Trophoblast cell (in vitro differentiated cells and primary cell): Measurements from ENCODE around the gene GALNT1.
A peak's percentile ranks its signal among the peaks of the same experiment; 100 is the strongest.

Experiments used
- DNase-seq, 2 donors: peaks; one replicate each; pipeline ENCODE4 v3.0.0-alpha.2; 2016
- H2AFZ ChIP-seq: 2 replicates; pipeline ENCODE4 v1.6.1; 2013; ENCODE audit warnings: low read length, moderate library complexity, mild to moderate bottlenecking; ENCODE audit not compliant: insufficient read depth, poor library complexity
- H2AK5ac ChIP-seq: 2 replicates; pipeline ENCODE4 v1.6.1; 2013; ENCODE audit warnings: mild to moderate bottlenecking, low read length
- H2BK120ac ChIP-seq: 2 replicates; pipeline ENCODE4 v1.6.1; 2013; ENCODE audit warnings: low read length, mild to moderate bottlenecking, moderate library complexity; ENCODE audit not compliant: insufficient read depth, poor library complexity
- H2BK12ac ChIP-seq: 2 replicates; pipeline ENCODE4 v1.6.1; 2013; ENCODE audit warnings: mild to moderate bottlenecking, low read length, moderate library complexity
- H2BK5ac ChIP-seq: 2 replicates; pipeline ENCODE4 v1.6.1; 2013; ENCODE audit warnings: low read length, low read depth, moderate library complexity, mild to moderate bottlenecking; ENCODE audit not compliant: poor library complexity
- H3K14ac ChIP-seq: 2 replicates; pipeline ENCODE4 v1.6.1; 2013; ENCODE audit warnings: mild to moderate bottlenecking, low read length
- H3K18ac ChIP-seq: 2 replicates; pipeline ENCODE4 v1.6.1; 2013; ENCODE audit warnings: mild to moderate bottlenecking, low read length
- H3K23ac ChIP-seq: 2 replicates; pipeline ENCODE4 v1.6.1; 2013; ENCODE audit warnings: low read length
- H3K27ac ChIP-seq: 2 replicates; pipeline ENCODE4 v1.5.1; 2013; ENCODE audit warnings: low read depth, mild to moderate bottlenecking, inconsistent platforms, low read length, moderate library complexity
- H3K27me3 ChIP-seq: 2 replicates; pipeline ENCODE4 v1.6.1; 2013; ENCODE audit warnings: inconsistent platforms, mild to moderate bottlenecking, low read length, moderate library complexity; ENCODE audit not compliant: insufficient read depth
- H3K36me3 ChIP-seq, 2 experiments: 1 replicate in 1 of 2; 2 replicates in 1 of 2; pipeline ENCODE4 v1.6.1; 2013; ENCODE audit warnings: low read length in 2 of 2, mild to moderate bottlenecking in 2 of 2, moderate library complexity in 1 of 2; ENCODE audit not compliant: insufficient read depth in 2 of 2, control insufficient read depth in 1 of 2
- H3K4ac ChIP-seq: 2 replicates; pipeline ENCODE4 v1.6.1; 2013; ENCODE audit warnings: low read depth, mild to moderate bottlenecking, low read length, moderate library complexity
- H3K4me1 ChIP-seq, 2 experiments: 1 replicate in 1 of 2; 2 replicates in 1 of 2; pipeline ENCODE4 v1.6.1; 2013; ENCODE audit warnings: low read length in 2 of 2, mild to moderate bottlenecking in 2 of 2, moderate library complexity in 1 of 2; ENCODE audit not compliant: insufficient read depth in 2 of 2, control insufficient read depth in 1 of 2
- H3K4me2 ChIP-seq: 2 replicates; pipeline ENCODE4 v1.6.1; 2013; ENCODE audit warnings: inconsistent platforms, mild to moderate bottlenecking, low read length, moderate library complexity
- H3K4me3 ChIP-seq: 2 replicates; pipeline ENCODE4 v1.5.1; 2013; ENCODE audit warnings: mild to moderate bottlenecking, low read depth, low read length, inconsistent platforms
- H3K79me1 ChIP-seq: one replicate; pipeline ENCODE4 v1.6.1; 2013; ENCODE audit warnings: low read length
- H3K79me2 ChIP-seq: 2 replicates; pipeline ENCODE4 v1.6.1; 2013; ENCODE audit warnings: low read length, mild to moderate bottlenecking; ENCODE audit not compliant: control insufficient read depth, insufficient read depth, poor library complexity
- H3K9ac ChIP-seq: 2 replicates; pipeline ENCODE4 v1.6.1; 2013; ENCODE audit warnings: mild to moderate bottlenecking, low read length
- H3K9me3 ChIP-seq: 2 replicates; pipeline ENCODE4 v1.6.1; 2013; ENCODE audit warnings: low read depth, mild to moderate bottlenecking, control low read depth, inconsistent platforms, low read length; ENCODE audit not compliant: insufficient read depth
- H4K12ac ChIP-seq: 2 replicates; pipeline ENCODE4 v1.6.1; 2013; ENCODE audit warnings: low read depth, mild to moderate bottlenecking, low read length, moderate library complexity
- H4K8ac ChIP-seq: 2 replicates; pipeline ENCODE4 v1.6.1; 2013; ENCODE audit warnings: low read depth, mild to moderate bottlenecking, low read length, moderate library complexity
- H4K91ac ChIP-seq: one replicate; pipeline ENCODE4 v1.6.1; 2013; ENCODE audit warnings: low read depth, mild to moderate bottlenecking, low read length, moderate library complexity
- WGBS: extraction: QIAGEN DNeasy Blood & Tissue Kit; methylation state at CpG from one replicate; pipeline ENCODE4 v1.1.7; 2013; ENCODE audit warnings: missing lambda C conversion rate; ENCODE audit not compliant: insufficient read length, insufficient coverage; ENCODE audit errors: extremely low coverage; 5-methylcytosine and 5-hydroxymethylcytosine counted together

The GALNT1 gene

GRCh38 chr18:35623255-35623654 is 41.7 kb downstream of the GALNT1 start:
- Histone ChIP-seq H3K79me2 (peaks cover 3% of the 10 kb centered on the region), H3K27me3 (no peaks in the 10 kb centered on the region), H3K4ac (no peak overlapping the region), H3K4me1 (peaks cover 2% of the 10 kb centered on the region in 2 experiments), H3K14ac (no peak overlapping the region), H2AK5ac (no peak overlapping the region), H3K36me3 (peaks cover 6 to 10% of the 10 kb centered on the region in 2 experiments), H2BK120ac (no peak overlapping the region), H2BK12ac (no peak overlapping the region), H3K9ac (no peak overlapping the region), H2BK5ac (no peak overlapping the region), H3K9me3 (peaks cover 2% of the 10 kb centered on the region), H3K23ac (no peak overlapping the region), H4K91ac (no peak overlapping the region), H3K18ac (no peak overlapping the region), H3K79me1 (peaks cover 2% of the 10 kb centered on the region), H3K27ac (no peak overlapping the region), H3K4me3 (no peak overlapping the region), H4K8ac (no peak overlapping the region), H2AFZ (no peak overlapping the region), H3K4me2 (no peak overlapping the region), H4K12ac (no peak overlapping the region)
- no peak for DNase-seq

GRCh38 chr18:35624146-35624545 is 42.6 kb downstream of the GALNT1 start:
- Histone ChIP-seq H2BK120ac (no peak overlapping the region), H4K8ac (no peak overlapping the region), H3K27ac (no peak overlapping the region), H3K79me1 (peaks cover 2% of the 10 kb centered on the region), H4K12ac (no peak overlapping the region), H3K4me3 (no peak overlapping the region), H3K18ac (no peak overlapping the region), H3K4me2 (no peak overlapping the region), H3K4me1 (peaks cover 2% of the 10 kb centered on the region in 2 experiments), H2AFZ (no peak overlapping the region), H3K23ac (no peak overlapping the region), H2BK5ac (no peak overlapping the region), H3K79me2 (peaks cover 3% of the 10 kb centered on the region), H3K27me3 (no peaks in the 10 kb centered on the region), H2AK5ac (no peak overlapping the region), H2BK12ac (no peak overlapping the region), H3K9ac (no peak overlapping the region), H3K14ac (no peak overlapping the region), H3K36me3 (peaks cover 6 to 11% of the 10 kb centered on the region in 2 experiments), H3K9me3 (peaks cover 2% of the 10 kb centered on the region), H4K91ac (no peak overlapping the region), H3K4ac (no peak overlapping the region)
- DNase-seq, result no peak
- WGBS, result no CpG with 5 or more reads among the region's 1 CpG

- Histone ChIP-seq H3K9ac (no peak overlapping the region), H3K23ac (no peak overlapping the region), H3K4ac (no peak overlapping the region), H3K4me3 (no peak overlapping the region), H3K79me1 (no peaks in the 10 kb centered on the region), H2AFZ (no peak overlapping the region), H3K36me3 (peaks cover 6 to 11% of the 10 kb centered on the region in 2 experiments), H4K91ac (no peak overlapping the region), H3K9me3 (peaks cover 2% of the 10 kb centered on the region), H4K8ac (no peak overlapping the region), H2BK12ac (no peak overlapping the region), H3K18ac (no peak overlapping the region), H3K27ac (no peak overlapping the region), H2AK5ac (no peak overlapping the region), H3K27me3 (no peaks in the 10 kb centered on the region), H3K79me2 (no peaks in the 10 kb centered on the region), H4K12ac (no peak overlapping the region), H3K4me1 (no peaks in the 10 kb centered on the region), H2BK5ac (no peak overlapping the region), H2BK120ac (no peak overlapping the region), H3K4me2 (no peak overlapping the region), H3K14ac (no peak overlapping the region)
- DNase-seq, result no peak
- WGBS, result no CpG with 5 or more reads among the region's 2 CpGs
Observed at GRCh38 chr18:35625232-35625631, 43.7 kb downstream of the GALNT1 start.

GRCh38 chr18:35633761-35634160 is 52.2 kb downstream of the GALNT1 start:
- H3K4ac ChIP-seq, result no peak overlapping the region
- no peak overlapping the region for H2BK120ac ChIP-seq
- H3K79me2 ChIP-seq, result no peaks in the 10 kb centered on the region
- H3K4me2 ChIP-seq, result no peak overlapping the region
- H2BK12ac ChIP-seq, result no peak overlapping the region
- H4K8ac ChIP-seq, result no peak overlapping the region
- no peak overlapping the region for H2AFZ ChIP-seq
- no peak overlapping the region for H3K18ac ChIP-seq
- H4K91ac ChIP-seq, result no peak overlapping the region
- H3K36me3 ChIP-seq, result peaks cover 0 to 2% of the 10 kb centered on the region in 2 experiments
- no peak overlapping the region for H2BK5ac ChIP-seq
- peaks cover 3% of the 10 kb centered on the region for H3K9me3 ChIP-seq
- no peak overlapping the region for H3K14ac ChIP-seq
- H3K79me1 ChIP-seq, result peaks cover 5% of the 10 kb centered on the region
- no peak overlapping the region for H2AK5ac ChIP-seq
- H3K23ac ChIP-seq, result no peak overlapping the region
- H3K4me3 ChIP-seq, result no peak overlapping the region
- no peaks in the 10 kb centered on the region for H3K27me3 ChIP-seq
- no peak overlapping the region for H4K12ac ChIP-seq
- peak overlapping the region; percentile 64 for H3K27ac ChIP-seq
- H3K4me1 ChIP-seq, result peaks cover 0 to 7% of the 10 kb centered on the region in 2 experiments
- no peak overlapping the region for H3K9ac ChIP-seq
- no peak for DNase-seq
